HepG2 (cell line): ENCODE measurements around the gene SCRT2. TPM values are rescaled to one million over a fixed set of nuclear protein-coding genes. Genes with fewer than 3 reads are reported as not detected.

Source experiments
- ATAC-seq: fragments of 200-7000 bp; cut with Tn5 transposase; 3 replicates; pipeline ENCODE4 v1.9.1; 2020; ENCODE audit warnings: mild to moderate bottlenecking, moderate library complexity
- BruUV-seq: library from RNA; stranded (reverse); fragments of 400-500 nt; replicated peaks from 2 replicates; lab custom pipeline; 2021; lab: Mats Ljungman, UMichigan
- CTCF ChIA-PET: fragments of 300-600 bp; formaldehyde crosslinking; extraction: SDS; loops from one replicate; lab custom pipeline; 2021; ENCODE audit warnings: low total read pairs, inconsistent platforms, low intra/inter-chr PET ratio; lab: Yijun Ruan, JAX
- POLR2A ChIA-PET: fragments of 350-600 bp; sonication (Branson Sonifier 250); formaldehyde crosslinking; loops from one replicate; lab custom pipeline; 2020; ENCODE audit warnings: antibody characterized with exemption, inconsistent platforms; lab: Yijun Ruan, JAX
- DNase-seq: peaks from one replicate; pipeline ENCODE4 v3.0.0-alpha.2; 2015; ENCODE audit warnings: low spot score
- FAIRE-seq: peaks from 3 replicates; lab custom pipeline; 2011; peaks lifted over from hg19 to GRCh38; lab: Jason Lieb, UNC
- H2AFZ ChIP-seq: one replicate; pipeline ENCODE4 v1.6.1; 2011; ENCODE audit warnings: low read length, inconsistent platforms
- H3K27ac ChIP-seq: fragments of 300-600 bp; 3 replicates; pipeline ENCODE4 v1.8.0; 2011; ENCODE audit warnings: mixed run types, mild to moderate bottlenecking, mixed read lengths, low read length, inconsistent platforms; ENCODE audit not compliant: insufficient read depth; ENCODE audit errors: extremely low read length
- H3K27me3 ChIP-seq, 2 experiments: fragments of 200-600 bp in 1 of 2; 2 replicates in 1 of 2; 3 replicates in 1 of 2; pipeline versions ENCODE4 v1.6.0 to v1.8.0; 2011; ENCODE audit warnings: low read length in 2 of 2, mild to moderate bottlenecking in 2 of 2, moderate library complexity in 2 of 2, inconsistent platforms in 1 of 2; ENCODE audit not compliant: insufficient read depth in 2 of 2, control insufficient read depth in 1 of 2
- H3K36me3 ChIP-seq, 2 experiments: fragments of 200-600 bp in 1 of 2; replicated peaks in 1 of 2; 2 replicates in 1 of 2; 3 replicates in 1 of 2; pipeline versions ENCODE4 v1.5.1 to v1.8.0; 2011; ENCODE audit warnings: low read length in 2 of 2, inconsistent platforms in 1 of 2; ENCODE audit not compliant: insufficient read depth in 2 of 2, control insufficient read depth in 1 of 2
- H3K4me1 ChIP-seq: 2 replicates; pipeline ENCODE4 v1.5.1; 2012; ENCODE audit warnings: low read length, inconsistent platforms; ENCODE audit not compliant: insufficient read depth
- H3K4me2 ChIP-seq: 2 replicates; pipeline ENCODE4 v1.6.0; 2011; ENCODE audit warnings: low read depth, low read length, inconsistent platforms
- H3K4me3 ChIP-seq, 3 experiments: fragments of 200-600 bp in 1 of 3; sonication (generic), shearing (Covaris generic) in 1 of 3; replicated peaks in 1 of 3; 2 replicates each; pipeline ENCODE4 v1.5.1; 2011 to 2016; ENCODE audit warnings: low read length in 3 of 3, inconsistent platforms in 2 of 3, low read depth in 2 of 3, mild to moderate bottlenecking in 2 of 3, control low read depth in 1 of 3, mixed read lengths in 1 of 3; ENCODE audit not compliant: insufficient read depth in 1 of 3
- H3K79me2 ChIP-seq: one replicate; pipeline ENCODE4 v1.6.1; 2011; ENCODE audit warnings: low read length, inconsistent platforms; ENCODE audit not compliant: insufficient read depth
- H3K9ac ChIP-seq: 2 replicates; pipeline ENCODE4 v1.6.0; 2011; ENCODE audit warnings: mild to moderate bottlenecking, low read depth, low read length, inconsistent platforms; ENCODE audit not compliant: insufficient read depth
- H3K9me3 ChIP-seq: 2 replicates; pipeline ENCODE4 v1.5.1; 2012; ENCODE audit warnings: mild to moderate bottlenecking, low read length
- H4K20me1 ChIP-seq: 2 replicates; pipeline ENCODE4 v1.6.0; 2011; ENCODE audit warnings: inconsistent platforms, mild to moderate bottlenecking, low read length, moderate library complexity; ENCODE audit not compliant: insufficient read depth
- ARHGAP35 ChIP-seq: sonication (generic); formaldehyde crosslinking; IDR thresholded peaks from 2 replicates; pipeline ENCODE4 v1.9.0; 2022; ENCODE audit warnings: mild to moderate bottlenecking, inconsistent platforms, moderate library complexity, missing genetic modification reagents, borderline replicate concordance
- ELF3 ChIP-seq: IDR thresholded peaks from 2 replicates; pipeline ENCODE4 v1.6.1; 2016; ENCODE audit warnings: missing genetic modification reagents, missing compliant biosample characterization
- KDM3A ChIP-seq: IDR thresholded peaks from 2 replicates; pipeline ENCODE4 v1.6.1; 2018; ENCODE audit warnings: low read depth, missing compliant biosample characterization
- NRL ChIP-seq: sonication (generic); formaldehyde crosslinking; IDR thresholded peaks from 2 replicates; pipeline ENCODE4 v1.5.0; 2020; ENCODE audit warnings: missing genetic modification reagents, mild to moderate bottlenecking, moderate library complexity, borderline replicate concordance
- POGK ChIP-seq: sonication (generic); formaldehyde crosslinking; conservative IDR thresholded peaks from 2 replicates; pipeline ENCODE4 v1.8.0; 2022; ENCODE audit warnings: mild to moderate bottlenecking, moderate library complexity, missing genetic modification reagents
- RARG ChIP-seq: sonication (generic); formaldehyde crosslinking; IDR thresholded peaks from 2 replicates; pipeline ENCODE4 v1.4.0; 2020; ENCODE audit warnings: low read depth, mild to moderate bottlenecking, missing genetic modification reagents
- SP1 ChIP-seq, 2 experiments: fragments of 450-650 bp in 1 of 2; sonication (generic) in 1 of 2; formaldehyde crosslinking in 1 of 2; IDR thresholded peaks; 2 replicates each; pipeline versions ENCODE4 v1.4.0 to v1.6.1; 2016 to 2020; ENCODE audit warnings: missing genetic modification reagents in 1 of 2
- SRSF9 ChIP-seq: fragments of 200-400 bp; formaldehyde crosslinking; IDR thresholded peaks from 2 replicates; pipeline ENCODE4 v1.6.1; 2018; ENCODE audit warnings: borderline replicate concordance, mild to moderate bottlenecking, low read depth, low read length; ENCODE audit not compliant: insufficient read depth, poor library complexity, severe bottlenecking
- ZFP37 ChIP-seq: sonication (generic); formaldehyde crosslinking; IDR thresholded peaks from 2 replicates; pipeline ENCODE4 v1.4.0; 2020; ENCODE audit warnings: missing genetic modification reagents, borderline replicate concordance
- ZIK1 ChIP-seq: sonication (generic); formaldehyde crosslinking; IDR thresholded peaks from 2 replicates; pipeline ENCODE4 v1.5.0; 2020; ENCODE audit warnings: mild to moderate bottlenecking, low read depth, missing genetic modification reagents, borderline replicate concordance
- ZMYM3 ChIP-seq: sonication (generic); formaldehyde crosslinking; IDR thresholded peaks from 2 replicates; pipeline ENCODE4 v1.5.1; 2020; ENCODE audit warnings: mild to moderate bottlenecking, missing genetic modification reagents
- ZNF230 ChIP-seq: sonication (generic); formaldehyde crosslinking; IDR thresholded peaks from 2 replicates; pipeline ENCODE4 v1.4.0; 2020; ENCODE audit warnings: mild to moderate bottlenecking, missing genetic modification reagents
- ZNF609 ChIP-seq: sonication (generic); formaldehyde crosslinking; IDR thresholded peaks from 2 replicates; pipeline ENCODE4 v1.4.0; 2020; ENCODE audit warnings: mild to moderate bottlenecking, missing genetic modification reagents, borderline replicate concordance
- ZNF768 ChIP-seq: sonication (generic); formaldehyde crosslinking; IDR thresholded peaks from 2 replicates; pipeline ENCODE4 v1.4.0; 2020; ENCODE audit warnings: missing genetic modification reagents
- ZNF891 ChIP-seq: sonication (generic); formaldehyde crosslinking; IDR thresholded peaks from 2 replicates; pipeline ENCODE4 v1.5.0; 2020; ENCODE audit warnings: mild to moderate bottlenecking, missing genetic modification reagents
- WGBS: methylation state at CpG from one replicate; pipeline ENCODE4 v1.1.6; 2017; ENCODE audit warnings: low lambda C conversion rate; 5-methylcytosine and 5-hydroxymethylcytosine counted together
- in situ Hi-C: cut with HindIII; loops from 2 replicates; pipeline ENCODE4 v1.10.0; 2017; ENCODE audit warnings: low pct_unique_long_range_greater_than_20kb; ENCODE audit not compliant: extremely low pct_ligation_motif_present
- intact Hi-C: fragments of 100-400 bp; cut with micrococcal nuclease; formaldehyde crosslinking; loops from one replicate; pipeline ENCODE4 v1.10.0; 2022; ENCODE audit not compliant: unreplicated experiment
- polyA plus RNA-seq, 8 experiments: library from polyadenylated mRNA; depleted of rRNA in 3 of 8; stranded (reverse) in 7 of 8; unstranded in 1 of 8; fragments of >200 nt; fragmentation: Illumina TruSeq in 4 of 8; extraction: Trizol in 4 of 8; gene quantifications; 2 replicates each; pipeline versions ENCODE4 v1.2.1 to v1.2.3, GENCODE V29; 2011 to 2016; ENCODE audit warnings: low read depth in 4 of 8, missing spikeins in 1 of 8, mixed read lengths in 1 of 8; ENCODE audit not compliant: insufficient read depth in 1 of 8
- total RNA-seq, 5 experiments: library from RNA; depleted of rRNA; stranded (reverse); fragments of >200 nt; fragmentation: Illumina TruSeq; extraction: Trizol; gene quantifications; 2 replicates each; pipeline ENCODE4 v1.2.3, GENCODE V29; 2016; ENCODE audit warnings: low read depth in 1 of 5

Gene SCRT2
- total and polyA plus RNA-seq, 2 of the 13 experiments (the other 11 are each of a cell fraction or from before 2014, with no cell fraction given): not detected

GRCh38 chr20:641516-641875, 34.1 kb downstream of the SCRT2 start (continued):
- TF ChIP-seq ELF3 (CRISPR knock-in tag) (peak; percentile 66; the same call in 1 of the 2 replicates), ZNF230 (CRISPR knock-in tag) (no peak), RARG (CRISPR knock-in tag) (no peak), ZNF891 (no peak), POGK (CRISPR knock-in tag) (peak; percentile 19; the same call in 1 of the 2 replicates), KDM3A (0 out of 2 replicates have a peak, but pooled peaks have one; percentile 32)

GRCh38 chr20:640674-641515, 34.7 kb downstream of the SCRT2 start:
- FAIRE-seq: no peak
- Histone ChIP-seq H3K9me3 (no peaks in the 10 kb centered on the region), H2AFZ (no peak overlapping the region), H3K36me3 (no peaks in the 10 kb centered on the region), H3K4me2 (peak overlapping the region; percentile 20; the same call in 1 of the 2 replicates), H3K4me3 (no peak overlapping the region; a peak in 1 of 6 replicates), H3K27me3 (peaks cover 0 to 14% of the 10 kb centered on the region in 2 experiments; a peak in 3 of 5 replicates), H4K20me1 (peaks cover 4% of the 10 kb centered on the region; the same call in 1 of the 2 replicates), H3K79me2 (no peaks in the 10 kb centered on the region), H3K4me1 (peaks cover 37% of the 10 kb centered on the region), H3K27ac (no peak overlapping the region), H3K9ac (no peak overlapping the region)
- ChIA-PET POLR2A (no interaction called here), CTCF (interaction anchor here (1.3 kb wide), 1 partner anchor 26 kb away, joined by 4 read pairs; no protein-coding TSS in a partner anchor)
- ATAC-seq: no peak
- 11% methylated on average over 11 of the region's 11 CpGs for WGBS
- no peak for DNase-seq
- BruUV-seq: no TSS peak
- in situ Hi-C loops (loop anchor here (10.0 kb wide), 1 partner anchor 286 kb away; no protein-coding TSS in a partner anchor), intact Hi-C loops (no loop called here)
- TF ChIP-seq ARHGAP35 (CRISPR knock-in tag) (0 out of 2 replicates have a peak, but pooled peaks have one; percentile 7), ZNF609 (CRISPR knock-in tag) (no peak), ZFP37 (CRISPR knock-in tag) (no peak), NRL (CRISPR knock-in tag) (peak; percentile 51; the same call in 1 of the 2 replicates), SP1 (IDR thresholded peaks at IDR 0.05) (no peak), SP1 (CRISPR knock-in tag; IDR thresholded peaks at IDR 0.05) (no peak), ZIK1 (CRISPR knock-in tag) (no peak), SRSF9 (no peak), ZMYM3 (CRISPR knock-in tag) (peak; percentile 68), ZNF768 (CRISPR knock-in tag) (no peak)
